HepG2 (cell line): Measurements from ENCODE around the gene RAB11FIP5. TPM values are rescaled to one million over a fixed set of nuclear protein-coding genes. Genes with fewer than 3 reads are reported as not detected.

Experiments
- ARID5B ChIP-seq: IDR thresholded peaks from 2 replicates; pipeline ENCODE4 v1.4.0; 2020; ENCODE audit warnings: mild to moderate bottlenecking, missing genetic modification reagents
- BCLAF1 ChIP-seq: fragments of 450-650 bp; IDR thresholded peaks from 2 replicates; pipeline ENCODE4 v1.6.1; 2017; ENCODE audit warnings: mild to moderate bottlenecking
- CREM ChIP-seq, 2 experiments: sonication (generic) in 1 of 2; formaldehyde crosslinking in 1 of 2; IDR thresholded peaks; 2 replicates each; pipeline versions ENCODE4 v1.4.0 to v1.6.1; 2016 to 2020; ENCODE audit warnings: antibody characterized with exemption in 1 of 2, mild to moderate bottlenecking in 1 of 2, missing genetic modification reagents in 1 of 2
- DRAP1 ChIP-seq: IDR thresholded peaks from 2 replicates; pipeline ENCODE4 v1.6.1; 2016; ENCODE audit warnings: missing genetic modification reagents, missing compliant biosample characterization
- ERF ChIP-seq: IDR thresholded peaks from 2 replicates; pipeline ENCODE4 v1.6.1; 2018; ENCODE audit warnings: missing biosample characterization, missing genetic modification reagents
- ESRRA ChIP-seq: sonication (generic); formaldehyde crosslinking; IDR thresholded peaks from 2 replicates; pipeline ENCODE4 v1.5.1; 2020; ENCODE audit warnings: mild to moderate bottlenecking, low read depth, missing genetic modification reagents
- GZF1 ChIP-seq: sonication (generic); formaldehyde crosslinking; IDR thresholded peaks from 2 replicates; pipeline ENCODE4 v1.5.1; 2020; ENCODE audit warnings: mild to moderate bottlenecking, missing genetic modification reagents
- HDAC1 ChIP-seq: sonication (generic); formaldehyde crosslinking; IDR thresholded peaks from 2 replicates; pipeline ENCODE4 v1.5.1; 2020; ENCODE audit warnings: mild to moderate bottlenecking, missing genetic modification reagents
- HNRNPLL ChIP-seq: fragments of 200-400 bp; formaldehyde crosslinking; IDR thresholded peaks from 2 replicates; pipeline ENCODE4 v1.6.1; 2017; ENCODE audit warnings: mild to moderate bottlenecking, low read depth, low read length; ENCODE audit not compliant: poor library complexity, severe bottlenecking
- HOXA3 ChIP-seq: sonication (generic); formaldehyde crosslinking; IDR thresholded peaks from 2 replicates; pipeline ENCODE4 v1.5.0; 2020; ENCODE audit warnings: missing genetic modification reagents
- JUND ChIP-seq: sonication (generic); formaldehyde crosslinking; IDR thresholded peaks from 2 replicates; pipeline ENCODE4 v1.8.0; 2022; ENCODE audit warnings: mild to moderate bottlenecking, missing genetic modification reagents
- MYNN ChIP-seq: sonication (generic); formaldehyde crosslinking; IDR thresholded peaks from 2 replicates; pipeline ENCODE4 v1.4.0; 2020; ENCODE audit warnings: mild to moderate bottlenecking, low read depth, missing genetic modification reagents
- REPIN1 ChIP-seq: sonication (generic); formaldehyde crosslinking; IDR thresholded peaks from 2 replicates; pipeline ENCODE4 v1.8.0; 2022; ENCODE audit warnings: missing genetic modification reagents, low read depth, mild to moderate bottlenecking, borderline replicate concordance
- RFX5 ChIP-seq: IDR thresholded peaks from 2 replicates; pipeline ENCODE4 v1.6.1; 2011; ENCODE audit warnings: low read depth, low read length, improper control_type of control experiment
- RXRB ChIP-seq: IDR thresholded peaks from 2 replicates; pipeline ENCODE4 v1.6.1; 2016; ENCODE audit warnings: borderline replicate concordance, missing genetic modification reagents, missing compliant biosample characterization
- SALL1 ChIP-seq: sonication (generic); formaldehyde crosslinking; IDR thresholded peaks from 2 replicates; pipeline ENCODE4 v1.8.0; 2022; ENCODE audit warnings: mild to moderate bottlenecking, missing genetic modification reagents
- SNAPC2 ChIP-seq: sonication (generic); formaldehyde crosslinking; IDR thresholded peaks from 2 replicates; pipeline ENCODE4 v1.8.1; 2022; ENCODE audit warnings: mild to moderate bottlenecking, missing genetic modification reagents
- SRSF1 ChIP-seq: fragments of 200-400 bp; formaldehyde crosslinking; optimal IDR thresholded peaks from 2 replicates; pipeline ENCODE3; 2017; ENCODE audit warnings: mild to moderate bottlenecking, low read depth, low read length, moderate library complexity
- TEAD3 ChIP-seq: optimal IDR thresholded peaks from 2 replicates; pipeline ENCODE3; 2016; ENCODE audit warnings: borderline replicate concordance
- THAP11 ChIP-seq: IDR thresholded peaks from 2 replicates; pipeline ENCODE4 v1.6.1; 2016; ENCODE audit warnings: missing biosample characterization, missing genetic modification reagents
- ZFP37 ChIP-seq: sonication (generic); formaldehyde crosslinking; IDR thresholded peaks from 2 replicates; pipeline ENCODE4 v1.4.0; 2020; ENCODE audit warnings: missing genetic modification reagents, borderline replicate concordance
- ZMYM3 ChIP-seq: sonication (generic); formaldehyde crosslinking; IDR thresholded peaks from 2 replicates; pipeline ENCODE4 v1.5.1; 2020; ENCODE audit warnings: mild to moderate bottlenecking, missing genetic modification reagents
- ZNF12 ChIP-seq: sonication (generic); formaldehyde crosslinking; IDR thresholded peaks from 2 replicates; pipeline ENCODE4 v1.5.0; 2020; ENCODE audit warnings: missing genetic modification reagents
- ZNF296 ChIP-seq: sonication (generic); formaldehyde crosslinking; conservative IDR thresholded peaks from 2 replicates; pipeline ENCODE4 v1.5.0; 2020; ENCODE audit warnings: mild to moderate bottlenecking, missing genetic modification reagents
- ZNF335 ChIP-seq: sonication (generic); formaldehyde crosslinking; IDR thresholded peaks from 2 replicates; pipeline ENCODE4 v1.4.0; 2020; ENCODE audit warnings: missing genetic modification reagents
- ZNF558 ChIP-seq: sonication (generic); formaldehyde crosslinking; IDR thresholded peaks from 2 replicates; pipeline ENCODE4 v1.9.0; 2022; ENCODE audit warnings: mild to moderate bottlenecking, missing genetic modification reagents, borderline replicate concordance
- polyA plus RNA-seq, 8 experiments: library from polyadenylated mRNA; depleted of rRNA in 3 of 8; stranded (reverse) in 7 of 8; unstranded in 1 of 8; fragments of >200 nt; fragmentation: Illumina TruSeq in 4 of 8; extraction: Trizol in 4 of 8; gene quantifications; 2 replicates each; pipeline versions ENCODE4 v1.2.1 to v1.2.3, GENCODE V29; 2011 to 2016; ENCODE audit warnings: low read depth in 4 of 8, missing spikeins in 1 of 8, mixed read lengths in 1 of 8; ENCODE audit not compliant: insufficient read depth in 1 of 8
- total RNA-seq, 5 experiments: library from RNA; depleted of rRNA; stranded (reverse); fragments of >200 nt; fragmentation: Illumina TruSeq; extraction: Trizol; gene quantifications; 2 replicates each; pipeline ENCODE4 v1.2.3, GENCODE V29; 2016; ENCODE audit warnings: low read depth in 1 of 5

RAB11FIP5 gene
- total and polyA plus RNA-seq, 2 of the 13 experiments (the other 11 are each of a cell fraction or from before 2014, with no cell fraction given), result 9.4 to 22.9 TPM

- TF ChIP-seq ZNF335 (0 out of 2 replicates have a peak, but pooled peaks have one; percentile 18), RXRB (no peak), HOXA3 (CRISPR knock-in tag) (peak; percentile 70), REPIN1 (CRISPR knock-in tag) (no peak), THAP11 (CRISPR knock-in tag) (0 out of 2 replicates have a peak, but pooled peaks have one; percentile 39), JUND (CRISPR knock-in tag) (peak; percentile 37; the same call in 1 of the 2 replicates), ZNF12 (CRISPR knock-in tag) (no peak), ZNF558 (CRISPR knock-in tag) (no peak), CREM (IDR thresholded peaks at IDR 0.05) (no peak), CREM (CRISPR knock-in tag; IDR thresholded peaks at IDR 0.05) (no peak), MYNN (CRISPR knock-in tag) (no peak), RFX5 (peak; percentile 47; the same call in 1 of the 2 replicates), SNAPC2 (CRISPR knock-in tag) (no peak), SRSF1 (no peak), HDAC1 (CRISPR knock-in tag) (peak; percentile 73), ARID5B (peak; percentile 46), ESRRA (CRISPR knock-in tag) (0 out of 2 replicates have a peak, but pooled peaks have one; percentile 65), DRAP1 (CRISPR knock-in tag) (no peak), SALL1 (CRISPR knock-in tag) (peak; percentile 77), ZNF296 (CRISPR knock-in tag) (peak; percentile 88), GZF1 (CRISPR knock-in tag) (no peak), HNRNPLL (no peak), ZFP37 (CRISPR knock-in tag) (no peak), TEAD3 (CRISPR knock-in tag) (peak; percentile 92), BCLAF1 (no peak), ERF (CRISPR knock-in tag) (no peak), ZMYM3 (CRISPR knock-in tag) (peak; percentile 56)
Measured at GRCh38 chr2:73091164-73091563, 21.6 kb downstream of the RAB11FIP5 start (continued).
